RCC 7860 (cell line): ENCODE measurements around the gene UBE2J1.

ENCODE experiments used
- DNase-seq: peaks from one replicate; pipeline ENCODE4 v3.0.0-alpha.2; 2015; ENCODE audit warnings: low spot score
- FAIRE-seq: peaks from 2 replicates; lab custom pipeline; 2012; peaks lifted over from hg19 to GRCh38; lab: Jason Lieb, UNC

The UBE2J1 gene

DNA sequence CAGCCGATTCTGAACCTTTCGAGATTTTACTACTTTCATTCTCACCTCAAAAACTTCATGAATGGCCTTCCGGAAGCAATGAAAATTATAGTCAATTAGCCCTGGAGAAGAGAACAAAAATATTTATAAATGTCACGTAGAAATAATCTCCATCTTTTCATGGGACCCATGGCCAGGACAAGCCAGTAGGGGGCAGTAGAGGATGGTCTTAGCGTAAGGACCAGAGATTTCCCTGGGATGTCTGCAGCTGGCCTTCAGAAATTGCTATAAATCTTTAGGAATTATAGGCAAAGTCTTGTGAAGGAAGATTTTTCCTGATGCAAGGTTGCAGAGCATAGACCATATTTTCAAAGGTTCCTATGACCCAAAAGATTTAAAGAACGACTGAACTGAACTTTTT lies 15.6 kb upstream of the UBE2J1 start:
- no peak for DNase-seq
- FAIRE-seq = no peak

DNA sequence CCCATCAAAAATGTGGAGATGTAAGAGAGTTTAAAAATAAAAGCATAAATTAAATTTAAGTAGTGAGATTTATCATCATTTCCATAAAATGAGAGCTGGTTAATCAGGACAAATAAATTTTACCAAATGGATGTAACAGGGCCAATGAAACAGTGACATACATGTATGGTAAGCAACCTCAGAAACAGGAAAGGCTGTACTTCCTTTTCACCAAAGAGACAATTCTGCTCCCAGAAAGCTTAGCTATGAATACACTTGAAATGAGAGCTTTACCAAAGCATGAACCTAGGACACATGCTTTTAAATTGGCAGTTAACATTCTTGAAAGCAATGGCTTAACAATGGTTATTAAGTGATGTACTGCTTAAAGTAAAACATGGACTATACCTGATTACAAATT lies 12.1 kb upstream of the UBE2J1 start:
- FAIRE-seq (no peak), DNase-seq (no peak)

DNA sequence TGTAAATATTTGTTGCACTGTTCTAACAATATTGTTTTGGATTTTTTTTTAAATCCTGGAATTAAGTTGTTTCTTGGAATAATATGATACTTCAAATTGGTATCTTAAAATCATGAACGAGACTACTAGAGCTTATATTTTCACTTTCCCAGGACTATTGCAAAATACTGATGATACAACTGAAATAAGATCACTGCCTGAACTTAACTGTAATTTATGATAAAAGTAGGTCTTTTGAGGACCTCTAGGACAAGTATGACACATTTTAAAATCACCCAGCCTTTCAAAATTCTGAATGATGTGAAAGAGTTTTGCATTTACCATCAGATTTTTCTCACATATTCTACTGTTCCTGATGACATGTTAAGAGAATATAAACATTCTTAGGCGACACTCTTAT lies 8.6 kb upstream of the UBE2J1 start:
- FAIRE-seq = no peak
- DNase-seq = no peak

DNA sequence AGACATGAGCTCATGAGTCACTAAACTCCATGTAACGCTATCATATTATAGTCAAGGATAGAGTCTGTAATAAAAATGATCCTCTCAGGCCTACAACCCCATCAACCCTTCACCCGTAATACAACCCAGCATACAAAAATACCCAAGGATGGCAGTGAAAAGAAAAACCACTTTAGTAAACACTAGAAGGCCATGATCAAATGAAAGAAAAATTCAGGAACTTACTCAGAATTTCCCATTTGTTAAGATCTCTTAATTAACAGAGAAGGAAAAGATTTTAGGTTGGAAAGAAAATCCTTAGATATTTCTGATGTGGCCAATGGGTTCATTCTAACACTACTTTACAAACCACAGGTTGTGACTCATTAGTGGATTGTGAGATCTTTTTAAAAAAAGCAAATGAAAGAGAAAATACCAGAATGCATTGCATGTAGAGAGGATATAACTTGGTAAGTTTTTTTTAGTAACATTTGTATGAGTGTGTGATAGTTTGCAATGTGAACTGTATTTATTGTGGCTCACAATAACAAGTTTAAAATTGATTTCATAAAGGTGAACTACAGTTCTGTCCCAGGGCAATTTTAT lies 8.0 kb upstream of the UBE2J1 start:
- FAIRE-seq (peak; percentile 83), DNase-seq (no peak)

DNA sequence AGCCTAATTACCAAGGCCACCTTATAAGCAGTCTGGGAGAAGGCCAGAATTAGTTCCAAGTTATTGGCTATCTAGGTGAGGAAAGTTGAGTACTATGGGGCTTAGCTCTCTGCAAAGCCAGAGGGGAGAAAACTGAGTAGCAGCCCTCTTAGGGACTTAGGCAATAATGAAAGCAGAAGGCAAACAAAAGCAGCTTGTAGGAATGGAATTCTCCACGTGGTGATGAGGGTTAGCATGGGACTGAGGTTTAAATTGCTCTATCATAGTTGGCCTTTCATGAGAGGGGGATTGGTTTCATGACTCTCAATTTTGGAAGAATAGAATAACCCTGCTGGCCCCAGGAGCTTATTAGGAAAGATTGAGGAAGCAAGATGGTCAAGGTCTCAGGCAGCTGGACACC lies 7.0 kb upstream of the UBE2J1 start:
- DNase-seq = no peak
- FAIRE-seq = no peak

DNA sequence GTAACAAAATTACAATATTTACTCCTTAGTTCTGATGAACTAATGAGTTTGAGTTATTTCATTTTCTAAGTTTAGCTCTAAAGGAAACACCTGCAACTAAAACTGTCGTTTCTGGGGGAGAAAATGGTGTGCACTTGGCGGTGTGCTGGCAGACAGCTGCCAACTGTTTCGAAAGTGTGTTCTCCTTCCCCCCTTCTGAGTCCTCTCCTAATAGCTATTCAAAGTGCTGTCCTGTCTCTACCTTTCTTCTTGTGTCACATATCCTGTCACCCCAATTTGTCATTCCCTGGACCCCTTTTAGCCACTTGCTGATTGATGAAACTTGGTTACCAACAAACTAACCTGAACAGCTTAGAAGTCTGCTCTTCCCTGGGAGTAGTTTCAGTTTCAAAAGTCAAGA lies 4.9 kb upstream of the UBE2J1 start:
- DNase-seq (no peak), FAIRE-seq (no peak)

DNA sequence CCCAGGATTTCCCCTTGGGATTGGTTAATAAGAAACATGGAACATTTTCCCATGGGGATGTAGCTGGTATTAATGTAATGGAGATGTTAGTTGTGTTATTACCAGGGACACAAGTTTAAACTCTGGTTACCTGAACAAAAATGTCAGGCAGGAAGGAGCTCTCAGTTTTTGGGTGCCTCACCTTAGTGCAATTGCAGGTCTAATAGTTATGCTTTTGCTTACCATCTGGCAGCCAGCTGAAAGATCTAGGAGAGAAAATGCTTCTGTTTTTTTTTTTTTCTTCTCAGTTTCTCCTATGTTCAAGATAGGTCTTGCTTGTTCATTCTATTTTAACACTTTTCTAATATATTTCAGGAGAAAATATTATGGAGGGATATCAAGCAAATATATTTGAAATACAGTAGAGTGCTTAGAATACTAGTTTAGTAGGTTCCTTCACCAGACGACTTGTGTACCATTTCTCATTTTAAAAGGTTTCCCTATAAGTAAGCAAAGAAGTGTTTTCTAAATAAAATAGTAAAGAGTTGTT lies 4.2 kb upstream of the UBE2J1 start:
- no peak for DNase-seq
- no peak for FAIRE-seq

DNA sequence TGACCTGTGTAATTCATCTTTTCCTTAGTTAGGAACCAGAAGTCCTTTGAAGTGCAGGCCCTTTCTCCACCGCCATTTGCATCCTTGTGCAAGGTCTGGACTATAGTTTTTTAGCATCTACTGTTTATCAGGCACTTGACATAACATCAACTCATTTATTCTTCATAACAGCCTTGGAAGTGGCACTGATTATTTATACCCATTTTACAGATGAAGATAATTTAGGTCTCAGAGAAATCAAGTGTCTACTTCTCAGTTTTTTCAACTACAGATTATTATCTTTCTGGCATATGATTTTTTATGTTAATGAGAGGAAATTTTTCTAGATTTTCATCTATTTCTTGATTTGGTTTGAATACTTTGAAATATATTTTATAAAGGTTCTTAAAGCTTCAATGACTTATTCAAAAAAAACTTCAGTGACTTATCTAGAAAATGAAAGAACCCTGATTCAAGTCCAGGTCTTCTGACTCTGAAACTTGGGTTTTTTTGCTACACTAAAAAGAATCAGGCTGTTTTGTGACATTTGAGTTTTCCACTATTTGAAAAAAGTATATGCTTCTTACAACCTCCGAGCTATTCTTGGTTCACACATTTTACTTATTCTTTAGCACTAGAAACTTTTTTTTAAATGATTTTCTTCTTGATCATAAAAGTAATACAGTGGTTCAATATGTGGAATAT lies 3.1 kb upstream of the UBE2J1 start:
- FAIRE-seq (no peak), DNase-seq (no peak)

DNA sequence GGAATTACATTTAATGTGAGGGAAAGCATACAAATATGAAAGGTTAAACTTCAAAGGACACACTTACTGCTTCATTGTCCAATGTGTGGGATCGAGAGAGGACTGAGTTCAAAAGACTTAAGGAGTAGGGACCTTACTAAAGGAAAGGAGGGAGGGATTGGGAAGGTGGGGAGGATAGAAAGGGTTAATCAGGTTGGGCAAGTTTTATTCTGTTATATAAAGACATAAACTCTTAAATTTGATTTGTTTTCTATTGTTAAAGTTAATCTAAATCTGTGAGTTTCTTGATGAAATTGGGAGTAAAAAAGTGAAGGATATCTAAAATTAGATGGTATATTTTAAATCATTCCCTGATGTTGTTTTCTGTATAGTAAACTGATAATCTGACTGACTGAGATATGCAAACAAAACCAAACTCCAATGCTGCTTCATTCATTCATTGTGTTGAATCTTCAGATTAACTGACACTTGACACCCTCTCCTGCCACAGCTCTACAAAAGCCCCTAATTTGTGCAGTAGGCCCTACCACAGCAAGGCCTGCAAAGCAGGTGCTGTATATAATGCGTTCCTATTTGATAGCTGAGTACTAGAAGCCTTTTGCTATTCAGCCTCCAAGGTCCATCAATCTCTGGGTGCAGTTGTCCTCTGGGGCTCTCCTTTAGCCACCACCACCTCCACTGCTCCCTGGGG lies 1.3 kb upstream of the UBE2J1 start:
- DNase-seq (no peak), FAIRE-seq (no peak)

DNA sequence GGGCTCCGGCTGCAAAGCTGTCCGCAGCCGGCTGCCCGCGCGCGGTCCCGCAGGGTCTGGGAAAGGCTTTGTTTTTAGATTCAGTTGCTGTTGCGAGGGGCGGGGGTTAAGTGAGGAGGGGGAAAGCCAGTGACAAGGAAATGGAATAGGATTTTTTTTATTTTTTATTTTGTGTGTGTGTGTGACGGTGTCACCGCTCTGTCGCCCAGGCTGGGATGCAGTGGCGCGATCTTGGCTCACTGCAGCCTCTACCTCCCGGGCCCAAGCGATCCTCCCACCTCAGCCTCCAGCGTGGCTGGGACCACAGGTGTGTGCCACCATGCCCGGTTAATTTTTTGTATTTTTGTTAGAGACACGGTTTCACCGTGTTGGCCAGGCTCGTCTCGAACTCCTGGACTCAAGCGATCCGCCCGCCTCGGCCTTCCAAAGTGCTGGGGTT lies 615 bp upstream of the UBE2J1 start:
- FAIRE-seq = no peak
- DNase-seq = no peak

DNA sequence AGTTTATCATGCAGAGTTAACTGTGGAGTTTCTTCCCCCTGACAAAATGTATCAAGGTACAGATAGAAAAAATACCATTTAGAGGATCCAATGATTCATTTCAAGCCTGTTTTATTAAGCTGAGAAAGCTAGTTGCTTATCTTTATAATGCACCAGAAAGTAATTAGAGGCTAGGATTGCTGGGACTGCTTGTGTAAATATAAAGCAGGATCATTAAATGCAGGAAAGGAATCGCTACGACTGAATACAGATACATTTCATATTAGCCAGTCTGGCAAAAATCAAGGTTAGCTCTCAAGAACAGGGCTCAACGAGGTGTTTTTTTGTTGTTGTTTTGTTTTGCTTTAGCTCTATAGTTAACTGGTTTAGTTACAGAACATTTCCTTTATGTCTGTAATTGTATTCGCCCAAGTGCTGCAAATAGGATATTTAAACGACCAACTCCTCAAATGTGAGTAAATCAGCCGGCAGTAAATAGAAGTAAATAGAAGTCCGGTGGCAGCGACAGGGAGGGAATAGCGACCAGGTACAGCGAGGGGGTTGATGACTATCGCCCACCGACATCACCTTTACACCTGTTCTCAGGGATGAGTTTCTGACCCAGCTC lies 748 bp downstream of the UBE2J1 start:
- FAIRE-seq (no peak), DNase-seq (no peak)

DNA sequence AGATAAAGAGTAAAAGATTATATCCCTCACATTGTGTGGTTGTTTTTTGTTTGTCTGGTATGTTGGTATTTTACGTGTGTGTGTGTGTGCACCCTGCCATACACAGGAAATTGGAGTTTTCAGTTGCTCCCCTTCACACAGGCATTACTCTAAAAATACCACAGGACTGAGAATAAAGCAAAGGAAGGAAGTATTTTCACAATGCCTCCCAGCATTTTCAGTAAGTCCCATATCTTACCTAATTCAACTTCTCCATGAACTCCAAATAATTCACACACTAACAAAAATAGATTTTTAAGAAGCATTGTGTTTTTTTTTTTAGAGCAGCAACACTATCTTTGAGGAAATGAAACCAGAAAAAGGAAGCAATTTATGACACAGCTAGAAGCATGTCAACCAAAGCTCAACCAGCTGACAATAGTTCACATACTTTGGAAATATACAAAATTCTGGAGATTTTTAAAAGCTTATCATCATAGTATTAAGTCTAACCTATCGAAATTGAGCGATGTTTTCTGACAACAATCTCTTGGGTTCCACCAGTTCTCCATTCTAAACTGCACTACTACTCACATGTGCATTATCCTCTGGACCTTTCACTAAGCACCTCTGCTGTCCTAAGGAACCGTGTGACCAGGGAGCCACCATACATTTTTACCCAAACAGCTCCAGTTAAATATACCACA lies 2.1 kb downstream of the UBE2J1 start:
- DNase-seq (no peak), FAIRE-seq (no peak)

DNA sequence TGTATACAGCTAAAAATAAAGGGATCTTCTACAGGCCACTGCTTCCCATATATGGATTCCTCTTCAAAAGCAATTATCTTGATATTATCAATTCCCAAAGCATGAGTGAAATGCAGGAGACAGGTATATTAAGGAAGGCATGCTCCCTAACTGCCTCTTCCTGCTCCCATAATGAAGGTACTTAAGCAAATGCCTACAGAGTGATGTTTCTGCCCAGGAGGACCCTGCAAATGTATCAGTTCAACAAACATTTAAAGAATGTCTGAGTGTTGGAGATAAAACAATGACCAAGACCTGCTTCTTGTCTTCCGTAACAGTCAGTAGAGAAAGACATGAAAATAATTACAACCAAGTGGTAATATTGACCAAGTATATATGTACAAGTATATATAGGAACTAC lies 4.2 kb downstream of the UBE2J1 start:
- DNase-seq = no peak
- FAIRE-seq = no peak

DNA sequence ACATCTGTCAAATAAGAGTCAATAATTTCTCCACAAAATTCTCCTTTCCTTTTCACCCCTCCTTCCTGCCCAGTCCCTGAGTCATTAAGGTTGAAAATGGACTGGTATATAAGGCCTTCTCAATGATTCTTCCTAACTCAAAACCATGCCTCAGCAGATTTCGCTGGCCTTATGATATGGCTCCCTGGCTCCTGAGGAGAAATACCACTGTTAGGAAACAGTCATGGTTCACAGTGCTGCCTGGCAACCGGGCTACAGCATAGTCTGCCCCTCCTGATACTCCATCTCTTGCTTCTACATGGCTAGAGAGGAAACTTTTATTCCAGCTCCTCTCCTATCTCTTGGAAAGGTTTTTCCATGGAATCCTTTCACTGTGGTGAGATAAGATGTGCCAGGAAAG lies 4.7 kb downstream of the UBE2J1 start:
- FAIRE-seq = no peak
- DNase-seq = peak; percentile 29

DNA sequence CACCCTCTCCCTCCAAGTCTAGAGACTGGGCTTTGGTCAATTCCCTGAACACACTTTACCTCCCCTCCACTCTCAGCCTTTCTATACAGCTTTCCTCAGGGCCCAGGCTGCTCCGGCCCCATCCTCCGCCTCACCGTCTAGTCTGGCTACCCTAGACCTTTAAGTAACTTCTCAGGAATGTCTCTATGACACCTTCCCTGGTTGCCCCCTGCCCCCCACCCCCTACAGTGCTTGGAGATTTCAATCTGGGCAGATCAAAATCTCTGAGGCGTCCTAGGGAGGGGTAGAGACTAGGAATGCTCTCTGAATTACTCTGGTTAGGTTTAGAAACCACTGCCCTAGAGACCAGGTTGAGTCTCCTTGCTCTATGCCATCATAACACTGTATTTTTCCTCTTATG lies 6.1 kb downstream of the UBE2J1 start:
- FAIRE-seq (no peak), DNase-seq (peak; percentile 17)

DNA sequence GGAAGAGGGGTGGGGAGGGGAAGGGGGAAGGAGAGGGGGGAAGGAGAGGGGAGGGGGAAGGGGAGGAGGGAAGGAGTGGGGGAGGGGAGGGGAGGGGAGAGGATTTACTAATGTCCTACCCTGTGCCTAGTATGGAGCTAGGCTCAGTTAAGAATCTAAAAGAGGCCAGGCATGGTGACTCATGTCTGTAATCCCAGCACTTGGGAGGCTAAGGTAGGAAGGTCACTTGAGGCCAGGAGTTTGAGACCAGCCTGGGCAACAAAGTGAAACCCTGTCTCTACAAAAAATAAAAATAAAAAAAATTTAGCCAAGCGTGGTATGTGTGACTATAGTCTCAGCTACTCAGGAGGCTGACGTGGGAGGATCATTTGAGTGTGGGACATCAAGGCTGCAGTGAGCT lies 13.0 kb downstream of the UBE2J1 start:
- FAIRE-seq (no peak), DNase-seq (peak; percentile 27)

DNA sequence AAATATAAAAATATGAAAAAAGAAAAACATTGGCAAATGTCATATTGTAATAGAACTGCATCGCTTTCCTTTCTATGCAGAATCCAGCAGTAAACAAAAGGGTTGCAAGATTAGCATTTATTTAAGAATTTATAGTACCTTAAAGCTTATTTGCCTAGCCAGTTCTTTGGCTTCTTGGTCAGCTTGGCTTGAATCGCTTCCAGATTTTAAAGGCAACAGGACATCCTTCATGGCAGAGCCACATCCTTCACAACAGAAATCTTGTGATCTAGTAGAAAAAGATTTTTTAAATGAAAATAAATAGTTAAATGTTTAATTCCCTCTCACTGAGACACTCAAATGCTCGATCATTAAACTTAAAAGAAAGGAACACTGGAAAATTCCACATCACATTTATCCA lies 17.4 kb downstream of the UBE2J1 start:
- no peak for FAIRE-seq
- DNase-seq = no peak

DNA sequence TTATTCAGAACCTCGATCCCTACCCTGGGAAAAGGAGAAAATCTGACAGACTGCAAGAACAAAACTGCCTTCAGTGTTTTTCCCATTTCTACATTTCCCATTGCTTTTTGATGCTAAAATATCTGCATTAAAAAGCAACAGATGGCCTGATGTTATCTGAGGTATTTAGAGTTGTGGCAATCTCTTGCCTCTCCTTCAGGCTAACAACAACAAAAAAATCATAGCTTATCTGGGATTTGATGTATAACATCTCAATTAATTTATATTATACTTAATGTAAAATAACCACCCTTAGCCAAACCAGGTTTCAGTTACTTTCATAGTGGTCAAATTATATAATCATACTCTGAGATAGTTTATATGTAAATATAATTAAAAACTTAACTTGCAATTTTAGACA lies 21.6 kb downstream of the UBE2J1 start:
- FAIRE-seq = no peak
- no peak for DNase-seq

DNA sequence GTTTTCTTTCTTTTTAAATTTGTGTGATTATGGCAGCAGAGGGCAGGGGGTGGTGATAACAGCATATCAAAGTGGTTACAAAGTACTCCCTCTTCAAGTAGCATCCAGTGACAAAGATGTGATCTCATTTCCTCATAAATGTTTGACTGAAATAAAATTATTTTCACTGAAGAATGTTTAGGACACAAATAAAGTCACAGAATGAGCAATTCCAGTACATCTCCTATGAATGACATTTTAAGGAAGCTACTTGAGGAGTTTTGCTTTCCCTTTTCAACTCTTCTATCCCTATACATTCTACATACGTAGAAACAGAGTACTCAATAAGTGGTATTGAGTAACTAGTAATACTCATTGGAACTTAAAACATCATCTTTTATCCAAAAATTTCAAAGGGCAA lies 23.5 kb downstream of the UBE2J1 start:
- FAIRE-seq (no peak), DNase-seq (no peak)

DNA sequence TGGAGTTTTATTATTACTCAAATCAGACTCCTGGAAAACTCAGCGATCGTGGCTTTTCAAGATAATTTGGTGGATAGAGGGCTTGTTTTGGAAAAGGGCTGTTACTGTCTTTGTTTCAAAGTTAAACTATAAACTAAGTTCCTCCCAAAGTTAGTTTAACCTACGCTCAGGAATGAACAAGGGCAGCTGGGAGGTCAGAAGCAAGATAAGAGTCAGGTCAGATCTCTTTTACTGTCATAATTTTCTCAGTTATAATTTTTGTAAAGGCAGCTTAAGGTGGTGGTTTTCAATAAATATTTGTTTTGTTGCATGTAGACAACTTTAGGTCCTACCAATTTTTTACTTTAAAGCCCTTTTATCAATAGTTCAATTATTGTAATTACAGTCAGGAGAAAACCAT lies 28.2 kb downstream of the UBE2J1 start:
- FAIRE-seq (no peak), DNase-seq (no peak)

DNA sequence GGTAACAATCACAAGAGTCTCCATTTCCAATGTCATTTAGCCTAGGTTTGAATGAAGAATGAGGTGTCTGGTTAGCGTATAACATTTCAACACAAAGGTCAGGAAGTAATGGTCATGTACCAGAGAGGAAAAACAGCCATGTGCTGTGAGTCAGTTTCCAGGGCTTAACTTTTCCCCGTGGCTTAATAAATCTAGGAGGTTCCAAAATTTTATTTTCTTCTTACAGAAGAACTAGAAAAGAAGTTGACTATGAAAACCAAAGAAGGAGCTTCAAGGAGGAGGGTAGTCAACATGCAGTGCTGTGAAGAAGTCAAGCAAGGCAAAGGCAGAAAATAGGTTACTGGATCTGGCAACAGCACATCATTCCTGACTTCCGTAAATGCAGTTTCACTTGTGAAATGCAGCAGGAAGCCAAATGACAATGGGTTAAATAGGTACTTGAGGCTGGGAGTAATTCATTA lies 29.0 kb downstream of the UBE2J1 start:
- DNase-seq = no peak
- no peak for FAIRE-seq
